H1 (cell line): ENCODE data around the gene TEX264. TPM values are rescaled to one million over a fixed set of nuclear protein-coding genes. Genes with fewer than 3 reads are reported as not detected.

Experiments
- polyA plus RNA-seq, 7 experiments: library from polyadenylated mRNA; depleted of rRNA in 3 of 7; stranded (reverse) in 5 of 7; unstranded in 2 of 7; fragments of >200 nt in 5 of 7; fragments of 200-250 nt in 2 of 7; gene quantifications; 1 replicate in 5 of 7; 2 replicates in 1 of 7; 4 replicates in 1 of 7; pipeline versions ENCODE4 v1.2.1 to v1.2.3, GENCODE V29; 2011 to 2013; ENCODE audit warnings: missing spikeins in 2 of 7, mixed read lengths in 2 of 7
- small RNA-seq: library from polyadenylated mRNA; stranded (forward); fragments of <200 nt; extraction: miRNeasy Mini kit (QIAGEN cat#:217004); gene quantifications from one replicate; pipeline ENCODE3, GENCODE V24; 2013; ENCODE audit not compliant: insufficient read depth
- total RNA-seq: library from RNA; stranded (reverse); fragmentation: NEBNext Ultra II Directional; extraction: Animal tissue kit (Norgen Biotek cat#: 25700); gene quantifications from 2 replicates; pipeline ENCODE4 v1.2.1, GENCODE V29; 2021

The TEX264 gene
- total and polyA plus RNA-seq, 2 of the 8 experiments (the other 6 are each of a cell fraction or from before 2014, with no cell fraction given) = 11.2 to 35.6 TPM

Small RNA genes within 50 kb of the gene (small RNA-seq; reads per million reads assigned to genes)
- 708 reads per million, percentile 99 among the genes with 10 or more reads in this experiment for gene RNA5SP132

Other genes starting within 250 kb of the TEX264 start
- 29.7 and 31.0 TPM in 2 replicates for gene DCAF1, start 171.2 kb upstream of the TEX264 start, total RNA-seq
- gene DCAF1, start 171.2 kb upstream of the TEX264 start, polyA plus RNA-seq (2011; rRNA removed) = 9.8 and 10.1 TPM in 2 replicates
- 32.6 and 35.2 TPM in 2 replicates for gene RAD54L2, start 132.5 kb upstream of the TEX264 start, total RNA-seq
- gene RAD54L2, start 132.5 kb upstream of the TEX264 start, polyA plus RNA-seq (2011; rRNA removed) = 7.1 and 8.2 TPM in 2 replicates
- 3.9 and 4.3 TPM in 2 replicates for gene GRM2, start 35.8 kb downstream of the TEX264 start, total RNA-seq
- 10.5 and 11.7 TPM in 2 replicates for gene GRM2, start 35.8 kb downstream of the TEX264 start, polyA plus RNA-seq (2011; rRNA removed)
- not detected in 2 replicates for gene IQCF6, start 108.0 kb downstream of the TEX264 start, total RNA-seq
- not detected in 2 replicates for gene IQCF6, start 108.0 kb downstream of the TEX264 start, polyA plus RNA-seq (2011; rRNA removed)
- not detected in 2 replicates for gene IQCF2, start 190.4 kb downstream of the TEX264 start, total RNA-seq
- gene IQCF2, start 190.4 kb downstream of the TEX264 start, polyA plus RNA-seq (2011; rRNA removed) = not detected in 2 replicates
- gene IQCF5, start 204.3 kb downstream of the TEX264 start, total RNA-seq = not detected in 2 replicates
- gene IQCF5, start 204.3 kb downstream of the TEX264 start, polyA plus RNA-seq (2011; rRNA removed) = not detected in 2 replicates
- gene IQCF1, start 232.1 kb downstream of the TEX264 start, total RNA-seq = not detected in 2 replicates
- gene IQCF1, start 232.1 kb downstream of the TEX264 start, polyA plus RNA-seq (2011; rRNA removed) = not detected in 2 replicates